MCF 10A (cell line): ENCODE data around the gene HS3ST1. TPM values are rescaled to one million over a fixed set of nuclear protein-coding genes. Genes with fewer than 3 reads are reported as not detected.

Experiments used
- BruUV-seq: library from RNA; stranded (reverse); fragments of 400-500 nt; replicated peaks from 2 replicates; lab custom pipeline; 2021; lab: Mats Ljungman, UMichigan
- CTCF ChIA-PET: fragments of 300-600 bp; sonication (Branson Sonifier 250); formaldehyde crosslinking; extraction: SDS; loops from one replicate; lab custom pipeline; 2021; ENCODE audit warnings: antibody characterized with exemption, inconsistent platforms; lab: Yijun Ruan, JAX
- POLR2A ChIA-PET: fragments of 300-600, 350-650 bp; sonication (Branson Sonifier 250); formaldehyde crosslinking; extraction: SDS; loops from one replicate; lab custom pipeline; 2020; ENCODE audit warnings: antibody characterized with exemption, inconsistent platforms; lab: Yijun Ruan, JAX
- DNase-seq: peaks from one replicate; pipeline ENCODE4 v3.0.0-alpha.2; 2018; ENCODE audit not compliant: unreplicated experiment
- H3K27ac Mint-ChIP-seq: one replicate; pipeline ENCODE4 v1.8.0; 2022; ENCODE audit warnings: mild to moderate bottlenecking, low read depth, mixed read lengths; ENCODE audit not compliant: unreplicated experiment
- H3K27me3 Mint-ChIP-seq: one replicate; pipeline ENCODE4 v1.8.0; 2022; ENCODE audit warnings: mixed read lengths; ENCODE audit not compliant: insufficient read depth, unreplicated experiment
- H3K36me3 Mint-ChIP-seq: one replicate; pipeline ENCODE4 v1.8.0; 2022; ENCODE audit warnings: mild to moderate bottlenecking, moderate library complexity, mixed read lengths; ENCODE audit not compliant: insufficient read depth, unreplicated experiment
- H3K4me1 Mint-ChIP-seq: one replicate; pipeline ENCODE4 v1.8.0; 2022; ENCODE audit warnings: mixed read lengths; ENCODE audit not compliant: insufficient read depth, unreplicated experiment
- H3K4me3 Mint-ChIP-seq: one replicate; pipeline ENCODE4 v1.8.0; 2022; ENCODE audit warnings: mild to moderate bottlenecking, moderate library complexity, mixed read lengths; ENCODE audit not compliant: unreplicated experiment
- H3K9me3 Mint-ChIP-seq: one replicate; pipeline ENCODE4 v1.8.0; 2022; ENCODE audit warnings: mixed read lengths; ENCODE audit not compliant: unreplicated experiment
- CTCF ChIP-seq: fragments of 200-600 bp; IDR thresholded peaks from one replicate; pipeline ENCODE4 v1.8.0; 2022; ENCODE audit warnings: antibody characterized with exemption, mild to moderate bottlenecking; ENCODE audit not compliant: unreplicated experiment
- intact Hi-C: fragments of 100-400 bp; cut with micrococcal nuclease; formaldehyde crosslinking; loops from 2 replicates; pipeline ENCODE4 v1.14.1; 2022
- microRNA-seq: library from miRNA; unstranded; fragments of <30 nt; microRNA quantifications from one replicate; pipeline ENCODE4 v1.2.0, GENCODE V29; 2022
- total RNA-seq: library from RNA; stranded (reverse); gene quantifications from 2 replicates; pipeline ENCODE4 v1.2.3, GENCODE V29; 2022

HS3ST1 gene
- total RNA-seq, 1 experiment from 2014 or later: 0.21 TPM

- Mint-ChIP-seq H3K9me3 (no peaks in the 10 kb centered on the region), H3K4me1 (no peaks in the 10 kb centered on the region), H3K4me3 (no peak overlapping the region), H3K36me3 (no peaks in the 10 kb centered on the region), H3K27me3 (no peaks in the 10 kb centered on the region), H3K27ac (no peak overlapping the region)
- DNase-seq: no peak
- TF ChIP-seq CTCF: no peak
- no TSS peak for BruUV-seq
- ChIA-PET POLR2A (no interaction called here), CTCF (no interaction called here)
- intact Hi-C loops: no loop called here
Observed at GRCh38 chr4:11343536-11343935, 85.2 kb downstream of the HS3ST1 start.

Small RNAs within 50 kb of the gene (microRNA-seq; reads per million reads assigned to microRNA genes)
- not detected for gene MIR572
